B cell (primary cell): ENCODE measurements around the gene LRFN4.

Experiments used
- CTCF ChIP-seq: fragments of 200-600 bp; IDR thresholded peaks from one replicate; pipeline ENCODE4 v1.8.0; 2022; ENCODE audit warnings: antibody characterized with exemption, mild to moderate bottlenecking
- EZH2 ChIP-seq: IDR thresholded peaks from 2 replicates; pipeline ENCODE4 v1.6.1; 2012; ENCODE audit warnings: borderline replicate concordance, low read depth, mild to moderate bottlenecking, moderate library complexity, low read length; ENCODE audit not compliant: insufficient read depth, poor library complexity, severe bottlenecking

DNA sequence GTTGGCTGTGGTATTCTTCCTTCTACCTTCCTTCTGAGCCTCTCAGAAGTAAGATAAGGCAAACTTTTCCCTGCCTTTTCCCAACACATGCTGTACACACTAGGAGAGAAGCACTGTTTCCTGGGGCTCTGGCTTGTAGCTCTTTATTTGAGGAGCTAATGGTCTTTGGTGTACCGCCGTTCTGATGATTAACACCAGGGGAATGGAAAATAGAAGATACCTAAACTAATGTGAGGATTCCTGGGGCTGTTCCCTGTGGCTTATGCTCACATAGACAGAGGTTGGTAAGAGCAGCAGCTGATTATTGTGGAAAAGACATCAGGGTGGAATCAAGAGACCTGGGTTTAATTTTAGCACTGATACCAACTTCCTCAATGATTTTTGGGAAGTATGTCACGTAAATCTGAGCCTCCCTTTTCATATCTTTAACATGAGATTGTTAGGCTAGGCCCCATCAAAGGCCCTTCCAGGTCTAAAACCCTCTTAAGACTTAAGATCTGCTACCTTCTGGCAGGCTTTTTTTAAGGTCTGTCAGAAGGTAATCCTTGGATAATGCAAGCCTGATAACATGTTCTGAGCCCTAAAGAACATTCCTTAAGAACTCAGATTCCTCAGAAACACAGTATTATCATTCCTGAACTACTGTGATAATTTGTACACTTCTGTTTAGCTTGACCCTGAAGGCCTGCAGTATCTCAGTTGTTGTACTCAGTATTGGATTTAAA, 38.5 kb upstream of the LRFN4 start:
- TF ChIP-seq CTCF (no peak), EZH2 (no peak)
